GM12878 (cell line): ENCODE results near the gene HEMK1. TPM values are rescaled to one million over a fixed set of nuclear protein-coding genes. Genes with fewer than 3 reads are reported as not detected.

Experiments used
- ATAC-seq: fragments of 200-7000 bp; cut with Tn5 transposase; 3 replicates; pipeline ENCODE4 v1.9.1; 2020; ENCODE audit warnings: mild to moderate bottlenecking, moderate library complexity
- BruUV-seq: library from RNA; stranded (reverse); fragments of 400-500 nt; replicated peaks from 2 replicates; lab custom pipeline; 2021; lab: Mats Ljungman, UMichigan
- CTCF ChIA-PET: fragments of 300-600 bp; sonication (Branson Sonifier 250); formaldehyde crosslinking; extraction: SDS; loops from one replicate; lab custom pipeline; 2021; ENCODE audit warnings: inconsistent platforms; lab: Yijun Ruan, JAX
- POLR2A ChIA-PET: fragments of 350-600 bp; formaldehyde crosslinking; extraction: SDS; loops from one replicate; lab custom pipeline; 2021; ENCODE audit warnings: inconsistent platforms; lab: Charles Lee
- RAD21 ChIA-PET: fragments of 300-600 bp; sonication (Branson Sonifier 250); formaldehyde crosslinking; loops from one replicate; lab custom pipeline; 2023; ENCODE audit warnings: antibody characterized with exemption; ENCODE audit not compliant: unreplicated experiment; lab: Charles Lee
- SMC1A ChIA-PET: fragments of 300-600 bp; sonication (Branson Sonifier 250); formaldehyde crosslinking; loops from one replicate; lab custom pipeline; 2023; ENCODE audit not compliant: unreplicated experiment, uncharacterized antibody; lab: Charles Lee
- DNase-seq: peaks from one replicate; pipeline ENCODE4 v3.0.0-alpha.2; 2011; ENCODE audit warnings: low read depth, low spot score
- FAIRE-seq: peaks from 3 replicates; lab custom pipeline; 2011; peaks lifted over from hg19 to GRCh38; lab: Jason Lieb, UNC
- H2AFZ ChIP-seq: 2 replicates; pipeline ENCODE4 v1.6.0; 2011; ENCODE audit warnings: low read depth, low read length, control low read depth; ENCODE audit not compliant: control insufficient read depth
- H3K27ac ChIP-seq: 2 replicates; pipeline ENCODE4 v1.5.1; 2011; ENCODE audit warnings: control low read depth; ENCODE audit not compliant: control insufficient read depth, insufficient read depth
- H3K27me3 ChIP-seq, 2 experiments: replicated peaks in 1 of 2; 2 replicates each; pipeline versions ENCODE4 v1.6.0 to v1.6.1; 2011; ENCODE audit warnings: low read length in 1 of 2; ENCODE audit not compliant: control insufficient read depth in 2 of 2, insufficient read depth in 2 of 2
- H3K36me3 ChIP-seq, 2 experiments: 2 replicates each; pipeline ENCODE4 v1.5.1; 2011; ENCODE audit warnings: low read length in 1 of 2; ENCODE audit not compliant: control insufficient read depth in 2 of 2, insufficient read depth in 2 of 2
- H3K4me1 ChIP-seq: 2 replicates; pipeline ENCODE4 v1.6.1; 2011; ENCODE audit warnings: mild to moderate bottlenecking, low read length, moderate library complexity, mixed read lengths; ENCODE audit not compliant: control insufficient read depth, insufficient read depth
- H3K4me2 ChIP-seq: 2 replicates; pipeline ENCODE4 v1.6.0; 2011; ENCODE audit warnings: control low read depth; ENCODE audit not compliant: control insufficient read depth, insufficient read depth
- H3K4me3 ChIP-seq: fragments of 200-600 bp; sonication (generic); 2 replicates; pipeline ENCODE4 v1.5.1; 2016
- H3K79me2 ChIP-seq: 2 replicates; pipeline ENCODE4 v1.6.0; 2011; ENCODE audit warnings: low read length; ENCODE audit not compliant: control insufficient read depth, insufficient read depth
- H3K9ac ChIP-seq: 2 replicates; pipeline ENCODE4 v1.8.0; 2011; ENCODE audit warnings: low read length, control low read depth, mixed read lengths; ENCODE audit not compliant: control insufficient read depth, insufficient read depth
- H3K9me3 ChIP-seq: replicated peaks from 3 replicates; pipeline ENCODE4 v1.5.1; 2011; ENCODE audit warnings: mild to moderate bottlenecking, low read length; ENCODE audit not compliant: control insufficient read depth, insufficient read depth
- H4K20me1 ChIP-seq: 2 replicates; pipeline ENCODE4 v1.6.0; 2011; ENCODE audit not compliant: control insufficient read depth, insufficient read depth
- BCLAF1 ChIP-seq: fragments of 450-650 bp; IDR thresholded peaks from 2 replicates; pipeline ENCODE4 v1.6.1; 2017; ENCODE audit warnings: antibody characterized with exemption, mild to moderate bottlenecking, moderate library complexity
- CBX3 ChIP-seq: fragments of 200-600 bp; sonication (generic); IDR thresholded peaks from 2 replicates; pipeline ENCODE4 v1.6.1; 2016; ENCODE audit warnings: low read depth, borderline replicate concordance
- CREB1 ChIP-seq: IDR thresholded peaks from 2 replicates; pipeline ENCODE4 v1.6.1; 2012; ENCODE audit warnings: low read depth, mild to moderate bottlenecking, inconsistent platforms
- CTCF ChIP-seq, 3 experiments: IDR thresholded peaks in 2 of 3; conservative IDR thresholded peaks in 1 of 3; 2 replicates each; pipeline ENCODE4 v1.5.1; 2011; ENCODE audit warnings: low read depth in 3 of 3, low read length in 3 of 3, mild to moderate bottlenecking in 3 of 3, control low read depth in 2 of 3, moderate library complexity in 2 of 3, inconsistent platforms in 1 of 3, mixed read lengths in 1 of 3; ENCODE audit not compliant: control insufficient read depth in 2 of 3, insufficient read depth in 1 of 3; ENCODE audit errors: extremely low read depth in 1 of 3
- E2F4 ChIP-seq: IDR thresholded peaks from 2 replicates; pipeline ENCODE4 v1.6.1; 2012; ENCODE audit warnings: low read depth, low read length, improper control_type of control experiment
- IKZF1 ChIP-seq: fragments of 450-650 bp; conservative IDR thresholded peaks from 2 replicates; pipeline ENCODE4 v1.6.1; 2017; ENCODE audit warnings: antibody characterized with exemption, mild to moderate bottlenecking
- KDM1A ChIP-seq: fragments of 200-600 bp; sonication (generic); IDR thresholded peaks from 2 replicates; pipeline ENCODE4 v1.6.1; 2016; ENCODE audit warnings: borderline replicate concordance
- NR2C1 ChIP-seq: fragments of 450-650 bp; IDR thresholded peaks from 2 replicates; pipeline ENCODE4 v1.6.1; 2017; ENCODE audit warnings: antibody characterized with exemption, mild to moderate bottlenecking, moderate library complexity
- NR2F1 ChIP-seq: fragments of 450-650 bp; conservative IDR thresholded peaks from 2 replicates; pipeline ENCODE4 v1.6.1; 2017; ENCODE audit warnings: mild to moderate bottlenecking
- RFX5 ChIP-seq: IDR thresholded peaks from 2 replicates; pipeline ENCODE4 v1.6.1; 2011; ENCODE audit warnings: low read depth, low read length, improper control_type of control experiment
- SMC3 ChIP-seq: IDR thresholded peaks from 2 replicates; pipeline ENCODE4 v1.6.1; 2011; ENCODE audit warnings: low read length, improper control_type of control experiment, borderline replicate concordance
- SPI1 ChIP-seq: IDR thresholded peaks from 2 replicates; pipeline ENCODE4 v1.6.1; 2011; ENCODE audit warnings: low read depth, mild to moderate bottlenecking, low read length, moderate library complexity, borderline replicate concordance; ENCODE audit not compliant: insufficient read depth
- SREBF2 ChIP-seq: IDR thresholded peaks from 2 replicates; pipeline ENCODE4 v1.6.1; 2012; ENCODE audit warnings: mild to moderate bottlenecking, low read length
- WRNIP1 ChIP-seq: IDR thresholded peaks from 2 replicates; pipeline ENCODE4 v1.6.1; 2011; ENCODE audit warnings: low read depth, low read length, improper control_type of control experiment, borderline replicate concordance
- WGBS: methylation state at CpG from one replicate; pipeline ENCODE4 v1.1.6; 2016; ENCODE audit warnings: low lambda C conversion rate; ENCODE audit not compliant: insufficient replicate concordance, insufficient coverage; ENCODE audit errors: missing lambda C conversion rate; 5-methylcytosine and 5-hydroxymethylcytosine counted together
- in situ Hi-C: fragments of 300-500 bp; cut with MboI; formaldehyde crosslinking; loops from 9 replicates; pipeline ENCODE4 v1.14.3; 2018; ENCODE audit warnings: mixed read lengths
- intact Hi-C: fragments of 100-400 bp; cut with micrococcal nuclease; formaldehyde crosslinking; loops from one replicate; pipeline ENCODE4 v1.14.2; 2022; ENCODE audit not compliant: unreplicated experiment
- polyA plus RNA-seq, 11 experiments: library from polyadenylated mRNA; depleted of rRNA in 4 of 11; unstranded in 6 of 11; stranded (reverse) in 5 of 11; fragments of >200 nt; fragmentation: Nextera tagmentation in 4 of 11; fragmentation: Illumina TruSeq in 1 of 11; extraction: Ambion mirVana in 4 of 11; extraction: Trizol in 1 of 11; gene quantifications; 1 replicate in 1 of 11; 2 replicates in 10 of 11; pipeline versions ENCODE4 v1.2.1 to v1.2.3, GENCODE V29; 2011 to 2016; ENCODE audit warnings: inconsistent platforms in 2 of 11, missing spikeins in 2 of 11, low read depth in 1 of 11
- total RNA-seq, 4 experiments: library from RNA; depleted of rRNA in 3 of 4; stranded (reverse); fragments of >200 nt in 3 of 4; fragmentation: Illumina TruSeq in 1 of 4; extraction: Trizol in 1 of 4; gene quantifications; 2 replicates each; pipeline versions ENCODE4 v1.2.1 to v1.2.3, GENCODE V29; 2013 to 2021

The HEMK1 gene
- total and polyA plus RNA-seq, 10 of the 15 experiments (the other 5 are each of a cell fraction or from before 2014, with no cell fraction given): 2.8 to 19.0 (median 12.0) TPM

- ChIA-PET RAD21 (interaction anchor here (1.2 to 3.8 kb wide), 2 partner anchors 8 to 27 kb away, joined by 5 to 19 read pairs; partner anchors contain the start of gene MAPKAPK3), CTCF (interaction anchor here (0.6 to 12.7 kb wide), 6 partner anchors 9 to 166 kb away, joined by 3 to 250 read pairs (median 4); partner anchors contain the start of gene MAPKAPK3), SMC1A (interaction anchor here (0.9 to 1.0 kb wide), 2 partner anchors 9 kb away, joined by 3 read pairs; partner anchors contain the start of gene MAPKAPK3), POLR2A (no interaction called here)
- Histone ChIP-seq H4K20me1 (no peaks in the 10 kb centered on the region), H3K27me3 (no peaks in the 10 kb centered on the region), H3K4me1 (peaks cover 26% of the 10 kb centered on the region), H3K27ac (no peak overlapping the region), H3K9ac (no peak overlapping the region), H3K36me3 (peaks cover 0 to 2% of the 10 kb centered on the region in 2 experiments; a peak in 2 of 4 replicates), H3K4me3 (no peak overlapping the region), H3K79me2 (no peaks in the 10 kb centered on the region), H3K9me3 (no peaks in the 10 kb centered on the region), H2AFZ (no peak overlapping the region), H3K4me2 (no peak overlapping the region)
- no TSS peak for BruUV-seq
- intact Hi-C loops: no loop called here
- DNase-seq (no peak), ATAC-seq (no peak), FAIRE-seq (no peak)
- WGBS: 75% methylated on average over 17 of the region's 18 CpGs
- in situ Hi-C loops: no loop called here
- no peak for TF ChIP-seq KDM1A
- no peak for TF ChIP-seq SREBF2
- TF ChIP-seq E2F4: no peak
- TF ChIP-seq BCLAF1: no peak
- no peak for TF ChIP-seq CBX3
- no peak for TF ChIP-seq SPI1
- TF ChIP-seq IKZF1: no peak
- no peak for TF ChIP-seq SMC3
- TF ChIP-seq RFX5: no peak
- TF ChIP-seq NR2F1: no peak
- TF ChIP-seq CREB1: no peak
- TF ChIP-seq CTCF (IDR thresholded peaks at IDR 0.05 in 2 of 3, conservative IDR thresholded peaks at IDR 0.05 in 1 of 3; ENCODE audit: control insufficient read depth in 2 of 3, extremely low read depth in 1 of 3, insufficient read depth in 1 of 3, low read depth in 3 of 3, low read length in 3 of 3): no peak
- TF ChIP-seq WRNIP1: no peak
- no peak for TF ChIP-seq NR2C1
Observed at GRCh38 chr3:50625231-50626182, 56.2 kb downstream of the HEMK1 start.
